Non-pigmented ciliary epithelial cell (primary cell): ENCODE measurements around the gene EDRF1.
"Not testable (repeated sequence)": the region's sequence is repeated elsewhere in the genome, so short reads cannot be mapped to it uniquely, and the experiment has no call there.

Source experiments
- DNase-seq: peaks from one replicate; pipeline ENCODE4 v3.0.0-alpha.2; 2010; ENCODE audit warnings: low read depth

EDRF1 gene

GRCh38 chr10:125719173-125720001 lies at the start of gene EDRF1:
EDRF1 (plus strand) TSS chr10:125719709; CDS start chr10:125719808, 99 bp downstream.
- DNase-seq, result peak; percentile 85

GRCh38 chr10:125672884-125673283 lies 46.6 kb upstream of the EDRF1 start:
- no peak for DNase-seq

- no peak for DNase-seq
Observed at GRCh38 chr10:125679436-125679835, 40.1 kb upstream of the EDRF1 start.

GRCh38 chr10:125683063-125683462 lies 36.4 kb upstream of the EDRF1 start, which contains the start of gene TEX36:
TEX36 (minus strand) TSS chr10:125683163; CDS start chr10:125682989, 174 bp downstream.
- no peak for DNase-seq

- DNase-seq, result no peak
Observed at GRCh38 chr10:125683821-125684220, 35.7 kb upstream of the EDRF1 start.

GRCh38 chr10:125684581-125684980 lies 34.9 kb upstream of the EDRF1 start:
- DNase-seq, result no peak

- DNase-seq, result no peak
Observed at GRCh38 chr10:125687507-125688185, 31.9 kb upstream of the EDRF1 start.

- DNase-seq, result no peak
Observed at GRCh38 chr10:125689955-125690569, 29.4 kb upstream of the EDRF1 start.

- DNase-seq, result peak; percentile 65
Observed at GRCh38 chr10:125691160-125691981, 28.1 kb upstream of the EDRF1 start.

- DNase-seq, result no peak
Observed at GRCh38 chr10:125692196-125692595, 27.3 kb upstream of the EDRF1 start.

GRCh38 chr10:125692601-125693523 lies 26.6 kb upstream of the EDRF1 start:
- DNase-seq, result no peak

- no peak for DNase-seq
Observed at GRCh38 chr10:125693524-125693847, 26.0 kb upstream of the EDRF1 start.

GRCh38 chr10:125694883-125695282 lies 24.6 kb upstream of the EDRF1 start:
- DNase-seq, result peak; percentile 72

GRCh38 chr10:125696884-125697283 lies 22.6 kb upstream of the EDRF1 start:
- not testable (repeated sequence) for DNase-seq

- DNase-seq, result no peak
Observed at GRCh38 chr10:125698481-125698998, 21.0 kb upstream of the EDRF1 start.

GRCh38 chr10:125699562-125700143 lies 19.9 kb upstream of the EDRF1 start:
- no peak for DNase-seq

GRCh38 chr10:125700355-125700911 lies 19.1 kb upstream of the EDRF1 start:
- DNase-seq, result no peak

- DNase-seq, result no peak
Observed at GRCh38 chr10:125707541-125708468, 11.7 kb upstream of the EDRF1 start.

GRCh38 chr10:125708971-125709503 lies 10.5 kb upstream of the EDRF1 start:
- DNase-seq, result no peak
